Keratinocyte (primary cell): ENCODE measurements around the gene CTNND2. TPM values are rescaled to one million over a fixed set of nuclear protein-coding genes. Genes with fewer than 3 reads are reported as not detected.

Experiments
- DNase-seq: peaks from one replicate; pipeline ENCODE4 v3.0.0-alpha.2; 2011; ENCODE audit warnings: low read depth, missing footprints, low spot score
- FAIRE-seq: peaks from 2 replicates; lab custom pipeline; 2011; peaks lifted over from hg19 to GRCh38; lab: Jason Lieb, UNC
- H2AFZ ChIP-seq: 2 replicates; pipeline ENCODE4 v1.6.0; 2012; ENCODE audit warnings: low read length, control low read depth, inconsistent platforms; ENCODE audit not compliant: control insufficient read depth
- H3K27ac ChIP-seq: 2 replicates; pipeline ENCODE4 v1.5.1; 2011; ENCODE audit warnings: low read length; ENCODE audit not compliant: control insufficient read depth, insufficient read depth
- H3K27me3 ChIP-seq: 3 replicates; pipeline ENCODE4 v1.6.0; 2011; ENCODE audit warnings: low read length; ENCODE audit not compliant: control insufficient read depth, insufficient read depth; ENCODE audit errors: extremely low read depth
- H3K36me3 ChIP-seq, 2 experiments: 2 replicates in 1 of 2; 3 replicates in 1 of 2; pipeline ENCODE4 v1.5.1; 2011; ENCODE audit warnings: low read length in 2 of 2, mild to moderate bottlenecking in 1 of 2; ENCODE audit not compliant: control insufficient read depth in 2 of 2, insufficient read depth in 2 of 2; ENCODE audit errors: extremely low read depth in 1 of 2
- H3K4me1 ChIP-seq: 3 replicates; pipeline ENCODE4 v1.5.1; 2011; ENCODE audit warnings: low read length; ENCODE audit not compliant: control insufficient read depth, insufficient read depth; ENCODE audit errors: extremely low read depth
- H3K4me2 ChIP-seq: 3 replicates; pipeline ENCODE4 v1.6.0; 2011; ENCODE audit warnings: low read depth, low read length; ENCODE audit not compliant: control insufficient read depth, insufficient read depth; ENCODE audit errors: extremely low read depth
- H3K4me3 ChIP-seq, 3 experiments: fragments of 200-600 bp in 1 of 3; sonication (generic) in 1 of 3; 2 replicates in 2 of 3; 3 replicates in 1 of 3; pipeline ENCODE4 v1.5.1; 2011 to 2016; ENCODE audit warnings: low read length in 3 of 3, mild to moderate bottlenecking in 3 of 3, control low read depth in 2 of 3, inconsistent platforms in 1 of 3, low read depth in 1 of 3, mixed read lengths in 1 of 3, mixed run types in 1 of 3, moderate library complexity in 1 of 3; ENCODE audit not compliant: control insufficient read depth in 2 of 3, insufficient read depth in 2 of 3; ENCODE audit errors: extremely low read depth in 1 of 3
- H3K79me2 ChIP-seq: 2 replicates; pipeline ENCODE4 v1.6.0; 2012; ENCODE audit warnings: low read length; ENCODE audit not compliant: control insufficient read depth, insufficient read depth
- H3K9ac ChIP-seq: 3 replicates; pipeline ENCODE4 v1.6.0; 2011; ENCODE audit warnings: low read length; ENCODE audit not compliant: control insufficient read depth, insufficient read depth; ENCODE audit errors: extremely low read depth
- H3K9me1 ChIP-seq: 3 replicates; pipeline ENCODE4 v1.6.0; 2011; ENCODE audit warnings: low read length; ENCODE audit not compliant: control insufficient read depth, insufficient read depth; ENCODE audit errors: extremely low read depth
- H3K9me3 ChIP-seq: 2 replicates; pipeline ENCODE4 v1.5.1; 2012; ENCODE audit warnings: low read depth, low read length; ENCODE audit not compliant: control insufficient read depth
- H4K20me1 ChIP-seq: 3 replicates; pipeline ENCODE4 v1.6.0; 2011; ENCODE audit warnings: low read length; ENCODE audit not compliant: control insufficient read depth, insufficient read depth; ENCODE audit errors: extremely low read depth
- CTCF ChIP-seq, 3 experiments: IDR thresholded peaks in 1 of 3; conservative IDR thresholded peaks in 1 of 3; optimal IDR thresholded peaks in 1 of 3; 2 replicates in 2 of 3; 3 replicates in 1 of 3; pipeline versions ENCODE3 to v1.5.1; 2011; ENCODE audit warnings: low read length in 3 of 3, mild to moderate bottlenecking in 3 of 3, moderate library complexity in 2 of 3, control low read depth in 1 of 3, inconsistent platforms in 1 of 3; ENCODE audit not compliant: insufficient read depth in 2 of 3; ENCODE audit errors: extremely low read depth in 1 of 3
- EZH2 ChIP-seq: IDR thresholded peaks from one replicate; pipeline ENCODE4 v1.6.1; 2012; ENCODE audit warnings: inconsistent platforms, mild to moderate bottlenecking, low read length, moderate library complexity
- dilution Hi-C: fragments of 300-500 bp; cut with MboI; formaldehyde crosslinking; loops from one replicate; pipeline ENCODE4 v1.7.0; 2020; ENCODE audit warnings: low sequenced_read_pairs; ENCODE audit not compliant: extremely low pct_ligation_motif_present
- polyA plus RNA-seq, 5 experiments: library from polyadenylated mRNA; depleted of rRNA in 3 of 5; stranded (reverse) in 3 of 5; stranded (forward) in 1 of 5; unstranded in 1 of 5; fragments of >200 nt; gene quantifications; 1 replicate in 1 of 5; 2 replicates in 3 of 5; 3 replicates in 1 of 5; pipeline versions ENCODE4 v1.2.1 to v1.2.3, GENCODE V29; 2011 to 2012; ENCODE audit warnings: missing spikeins in 2 of 5, low read depth in 1 of 5, low replicate concordance in 1 of 5

CTNND2 gene
- polyA plus RNA-seq, 1 donor (not counting 4 experiments of a cell fraction or from before 2014, with no cell fraction given): not detected

DNA sequence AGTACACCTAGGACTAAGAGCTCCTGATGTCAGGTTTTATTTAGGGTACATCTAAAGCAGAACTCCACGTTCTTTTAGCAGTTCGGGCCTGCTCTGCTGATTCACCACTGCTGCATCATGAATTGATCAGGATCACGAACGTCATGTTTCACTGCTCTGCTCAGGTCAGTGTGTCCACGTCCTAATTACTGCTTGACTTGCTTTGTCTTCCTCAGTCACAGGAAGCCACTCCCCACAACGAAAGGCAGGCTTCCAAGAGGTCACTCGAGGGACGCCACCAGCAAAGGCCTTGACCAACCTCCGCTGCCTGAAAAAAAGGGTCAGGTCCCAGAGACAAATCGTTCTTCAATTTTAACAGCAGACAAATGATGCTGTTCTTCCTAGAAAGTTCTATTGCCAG lies 40.3 kb downstream of the CTNND2 start:
- Histone ChIP-seq H3K79me2 (no peaks in the 10 kb centered on the region), H3K4me1 (no peaks in the 10 kb centered on the region), H3K4me2 (no peak overlapping the region), H4K20me1 (no peaks in the 10 kb centered on the region), H3K4me3 (no peak overlapping the region), H3K9ac (no peak overlapping the region), H2AFZ (no peak overlapping the region), H3K9me1 (no peaks in the 10 kb centered on the region), H3K27me3 (no peaks in the 10 kb centered on the region), H3K9me3 (no peaks in the 10 kb centered on the region), H3K36me3 (no peaks in the 10 kb centered on the region), H3K27ac (no peak overlapping the region)
- dilution Hi-C loops: no loop called here
- no peak for FAIRE-seq
- no peak for DNase-seq
- TF ChIP-seq CTCF (optimal IDR thresholded peaks at IDR 0.05 in 1 of 3, IDR thresholded peaks at IDR 0.05 in 1 of 3, conservative IDR thresholded peaks at IDR 0.05 in 1 of 3; ENCODE audit: extremely low read depth in 1 of 3, insufficient read depth in 2 of 3, low read length in 3 of 3) (no peak), EZH2 (no peak)

DNA sequence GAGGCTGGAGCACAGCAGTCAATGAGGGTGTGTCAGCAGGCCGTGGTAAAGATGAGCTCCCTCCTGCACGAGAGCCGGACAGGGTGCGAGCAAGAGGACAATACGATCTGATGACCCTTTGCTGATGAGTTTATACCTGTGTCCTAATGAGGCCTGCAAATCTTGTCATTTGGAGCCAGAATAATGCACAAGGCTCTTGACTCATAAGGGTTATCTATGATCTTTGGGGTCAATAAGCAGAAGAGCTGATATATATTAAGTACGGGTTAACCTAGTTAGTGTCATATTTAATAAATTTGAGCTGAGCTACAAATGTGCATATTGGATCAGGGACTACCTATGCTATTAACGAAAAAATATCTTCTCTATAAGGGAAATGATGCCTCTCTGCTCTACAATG lies 46.9 kb downstream of the CTNND2 start:
- dilution Hi-C loops: no loop called here
- Histone ChIP-seq H3K9me3 (peaks cover 4% of the 10 kb centered on the region), H3K4me2 (no peak overlapping the region), H4K20me1 (no peaks in the 10 kb centered on the region), H3K9me1 (no peaks in the 10 kb centered on the region), H3K36me3 (no peaks in the 10 kb centered on the region), H3K4me3 (no peak overlapping the region), H3K9ac (no peak overlapping the region), H3K79me2 (no peaks in the 10 kb centered on the region), H2AFZ (no peak overlapping the region), H3K4me1 (no peaks in the 10 kb centered on the region), H3K27ac (no peak overlapping the region), H3K27me3 (no peaks in the 10 kb centered on the region)
- TF ChIP-seq EZH2 (no peak), CTCF (optimal IDR thresholded peaks at IDR 0.05 in 1 of 3, IDR thresholded peaks at IDR 0.05 in 1 of 3, conservative IDR thresholded peaks at IDR 0.05 in 1 of 3; ENCODE audit: extremely low read depth in 1 of 3, insufficient read depth in 2 of 3, low read length in 3 of 3) (no peak)
- DNase-seq: no peak
- FAIRE-seq: no peak
